Activated naive CD4-positive, alpha-beta T cell treated with anti-CD3 and anti-CD28 coated beads, Interleukin-2, amount 50 U/mL, for 72 hours (primary cell): Measurements from ENCODE around the gene TRPC4. TPM values are rescaled to one million over a fixed set of nuclear protein-coding genes. Genes with fewer than 3 reads are reported as not detected.

ENCODE experiments used
- ATAC-seq, 2 donors: fragments of 150-1000 bp; cut with Tn5 transposase; 2 replicates each; pipeline ENCODE4 v1.10.0; 2021; ENCODE audit warnings: mild to moderate bottlenecking in 2 of 2, moderate library complexity in 2 of 2
- DNase-seq, 2 donors: peaks; one replicate each; pipeline ENCODE4 v3.0.0; 2021 to 2022; ENCODE audit warnings: low spot score in 2 of 2
- H3K27ac Mint-ChIP-seq, 2 donors: one replicate each; pipeline ENCODE4 v1.8.0; 2022; ENCODE audit warnings: mild to moderate bottlenecking in 2 of 2, mixed read lengths in 2 of 2
- H3K36me3 Mint-ChIP-seq, 2 donors: one replicate each; pipeline ENCODE4 v1.8.0; 2022; ENCODE audit warnings: mixed read lengths in 2 of 2
- H3K9me3 Mint-ChIP-seq, 2 donors: one replicate each; pipeline ENCODE4 v1.8.0; 2022; ENCODE audit warnings: mixed read lengths in 2 of 2
- total RNA-seq, 2 donors: library from RNA; stranded (reverse); gene quantifications; one replicate each; pipeline ENCODE4 v1.2.3, GENCODE V29; 2022

TRPC4 gene
- total RNA-seq: not detected

GRCh38 chr13:37869756-37870488, at the start of gene TRPC4:
TSS of gene TRPC4 (minus strand) at chr13:37869772. CDS start at chr13:37783333, 86,439 bp downstream.
- H3K36me3 Mint-ChIP-seq: peaks cover 6 to 16% of the 10 kb centered on the region in 2 donors
- peaks cover 3 to 4% of the 10 kb centered on the region in 2 donors for H3K9me3 Mint-ChIP-seq
- DNase-seq (no peak), ATAC-seq (no peak)
- H3K27ac Mint-ChIP-seq: no peak within 1 kb of the TSS

- Mint-ChIP-seq H3K36me3 (no peaks in the 10 kb centered on the region), H3K9me3 (peaks cover 0 to 3% of the 10 kb centered on the region in 2 donors), H3K27ac (no peak overlapping the region)
- ATAC-seq (no peak), DNase-seq (no peak)
Observed at GRCh38 chr13:37918751-37919150, 49.2 kb upstream of the TRPC4 start.

- ATAC-seq: no peak
- no peak overlapping the region for H3K27ac Mint-ChIP-seq
- H3K36me3 Mint-ChIP-seq: no peaks in the 10 kb centered on the region
Observed at GRCh38 chr13:37918116-37918714, 48.6 kb upstream of the TRPC4 start.

GRCh38 chr13:37914781-37915391, 45.3 kb upstream of the TRPC4 start:
- peaks cover 0 to 8% of the 10 kb centered on the region in 2 donors for H3K9me3 Mint-ChIP-seq
- H3K36me3 Mint-ChIP-seq: no peaks in the 10 kb centered on the region
- DNase-seq (no peak), ATAC-seq (no peak)
- H3K27ac Mint-ChIP-seq: no peak overlapping the region

More at GRCh38 chr13:37918116-37918714, 48.6 kb upstream of the TRPC4 start:
- DNase-seq: no peak
- peaks cover 0 to 3% of the 10 kb centered on the region in 2 donors for H3K9me3 Mint-ChIP-seq

- no peak for ATAC-seq
- Mint-ChIP-seq H3K27ac (no peak overlapping the region), H3K36me3 (no peaks in the 10 kb centered on the region), H3K9me3 (peaks cover 0 to 8% of the 10 kb centered on the region in 2 donors)
- no peak for DNase-seq
Observed at GRCh38 chr13:37910790-37911189, 41.2 kb upstream of the TRPC4 start.

GRCh38 chr13:37906880-37907279, 37.3 kb upstream of the TRPC4 start:
- ATAC-seq: no peak
- Mint-ChIP-seq H3K9me3 (peaks cover 0 to 13% of the 10 kb centered on the region in 2 donors), H3K27ac (no peak overlapping the region), H3K36me3 (no peaks in the 10 kb centered on the region)
- DNase-seq: no peak

GRCh38 chr13:37905736-37906135, 36.2 kb upstream of the TRPC4 start:
- no peak for DNase-seq
- Mint-ChIP-seq H3K27ac (no peak overlapping the region), H3K36me3 (no peaks in the 10 kb centered on the region)

GRCh38 chr13:37899753-37900152, 30.2 kb upstream of the TRPC4 start:
- DNase-seq (no peak), ATAC-seq (no peak)
- Mint-ChIP-seq H3K9me3 (peaks cover 0 to 3% of the 10 kb centered on the region in 2 donors), H3K36me3 (no peaks in the 10 kb centered on the region), H3K27ac (no peak overlapping the region)

More at GRCh38 chr13:37905736-37906135, 36.2 kb upstream of the TRPC4 start:
- H3K9me3 Mint-ChIP-seq: peaks cover 0 to 9% of the 10 kb centered on the region in 2 donors
- no peak for ATAC-seq

GRCh38 chr13:37893321-37893720, 23.7 kb upstream of the TRPC4 start:
- no peaks in the 10 kb centered on the region for H3K36me3 Mint-ChIP-seq
- no peak overlapping the region for H3K27ac Mint-ChIP-seq
- ATAC-seq (no peak), DNase-seq (no peak)
- H3K9me3 Mint-ChIP-seq: peaks cover 0 to under 1% of the 10 kb centered on the region in 2 donors

- peaks cover 0 to 4% of the 10 kb centered on the region in 2 donors for H3K9me3 Mint-ChIP-seq
- H3K27ac Mint-ChIP-seq: no peak overlapping the region
- DNase-seq: no peak
- ATAC-seq: no peak
- H3K36me3 Mint-ChIP-seq: no peaks in the 10 kb centered on the region
Observed at GRCh38 chr13:37889820-37890219, 20.2 kb upstream of the TRPC4 start.

- no peaks in the 10 kb centered on the region for H3K36me3 Mint-ChIP-seq
- DNase-seq (no peak), ATAC-seq (no peak)
- H3K27ac Mint-ChIP-seq: no peak overlapping the region
- peaks cover 0 to 4% of the 10 kb centered on the region in 2 donors for H3K9me3 Mint-ChIP-seq
Observed at GRCh38 chr13:37889102-37889501, 19.5 kb upstream of the TRPC4 start.

- ATAC-seq (no peak), DNase-seq (no peak)
- Mint-ChIP-seq H3K36me3 (no peaks in the 10 kb centered on the region), H3K27ac (no peak overlapping the region), H3K9me3 (peaks cover 0 to 4% of the 10 kb centered on the region in 2 donors)
Observed at GRCh38 chr13:37886879-37887278, 17.3 kb upstream of the TRPC4 start.

- Mint-ChIP-seq H3K9me3 (peaks cover 0 to 4% of the 10 kb centered on the region in 2 donors), H3K36me3 (no peaks in the 10 kb centered on the region), H3K27ac (no peak overlapping the region)
- no peak for ATAC-seq
- no peak for DNase-seq
Observed at GRCh38 chr13:37884674-37885073, 15.1 kb upstream of the TRPC4 start.

GRCh38 chr13:37884026-37884425, 14.5 kb upstream of the TRPC4 start:
- Mint-ChIP-seq H3K9me3 (peaks cover 0 to 4% of the 10 kb centered on the region in 2 donors), H3K36me3 (no peaks in the 10 kb centered on the region), H3K27ac (no peak overlapping the region)
- ATAC-seq (no peak), DNase-seq (no peak)

- Mint-ChIP-seq H3K36me3 (no peaks in the 10 kb centered on the region), H3K27ac (no peak overlapping the region), H3K9me3 (peaks cover 0 to 4% of the 10 kb centered on the region in 2 donors)
- ATAC-seq: no peak
- no peak for DNase-seq
Observed at GRCh38 chr13:37878921-37879320, 9.3 kb upstream of the TRPC4 start.

GRCh38 chr13:37878496-37878895, 8.9 kb upstream of the TRPC4 start:
- no peak overlapping the region for H3K27ac Mint-ChIP-seq
- peaks cover 0 to 4% of the 10 kb centered on the region in 2 donors for H3K9me3 Mint-ChIP-seq
- no peaks in the 10 kb centered on the region for H3K36me3 Mint-ChIP-seq
- DNase-seq: no peak
- ATAC-seq: no peak

- Mint-ChIP-seq H3K27ac (no peak overlapping the region), H3K9me3 (peaks cover 3 to 4% of the 10 kb centered on the region in 2 donors), H3K36me3 (peaks cover 6 to 16% of the 10 kb centered on the region in 2 donors)
- ATAC-seq (no peak), DNase-seq (no peak)
Observed at GRCh38 chr13:37870895-37871550, 1.5 kb upstream of the TRPC4 start.
